SK-N-DZ (cell line): ENCODE results near the gene CRACR2B.
A peak's percentile ranks its signal among the peaks of the same experiment; 100 is the strongest.

Experiments
- DNase-seq: peaks from one replicate; pipeline ENCODE4 v3.0.0-alpha.2; 2015; ENCODE audit warnings: low spot score

Gene CRACR2B

DNA sequence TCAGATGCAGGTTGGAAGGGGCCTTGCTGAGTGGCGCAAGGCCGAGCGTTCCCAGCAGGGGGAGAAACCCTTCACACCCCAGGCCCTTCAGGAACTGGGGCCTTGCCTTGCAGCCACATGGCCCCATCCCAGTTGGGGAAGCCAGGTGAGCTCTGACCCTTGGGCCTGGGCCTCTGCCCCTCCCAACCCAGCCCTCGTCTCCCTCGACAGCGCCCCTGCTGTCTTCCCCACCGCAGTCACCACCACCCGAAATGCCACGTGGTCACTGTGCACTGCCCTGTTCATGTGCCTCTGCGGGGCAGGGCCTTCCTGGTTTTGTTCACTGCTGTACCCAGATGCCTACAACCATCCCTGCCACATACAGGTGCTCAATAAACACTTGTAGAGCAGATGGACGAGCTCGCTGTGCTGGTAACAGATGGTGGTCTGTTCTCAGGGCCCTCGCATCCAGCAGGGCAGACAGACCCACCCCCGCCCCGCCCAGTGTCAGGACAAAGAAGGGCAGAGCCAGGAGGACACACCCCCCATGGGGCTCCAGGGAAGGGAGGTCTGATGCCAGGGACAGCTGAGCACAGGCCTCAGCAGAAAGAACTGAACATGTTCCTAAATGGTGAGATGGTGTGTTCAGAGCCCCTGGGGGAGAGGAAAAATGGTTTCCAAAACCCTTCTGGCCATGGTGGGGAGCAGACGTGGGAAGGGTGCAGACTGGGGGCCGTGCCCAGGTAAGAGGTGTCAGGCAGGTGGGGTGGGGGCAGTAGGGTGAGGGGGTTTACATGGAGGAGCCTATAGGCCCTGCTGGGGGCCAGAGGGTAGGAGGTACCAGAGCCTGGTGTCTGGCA is 10.9 kb downstream of the CRACR2B start:
- no peak for DNase-seq

DNA sequence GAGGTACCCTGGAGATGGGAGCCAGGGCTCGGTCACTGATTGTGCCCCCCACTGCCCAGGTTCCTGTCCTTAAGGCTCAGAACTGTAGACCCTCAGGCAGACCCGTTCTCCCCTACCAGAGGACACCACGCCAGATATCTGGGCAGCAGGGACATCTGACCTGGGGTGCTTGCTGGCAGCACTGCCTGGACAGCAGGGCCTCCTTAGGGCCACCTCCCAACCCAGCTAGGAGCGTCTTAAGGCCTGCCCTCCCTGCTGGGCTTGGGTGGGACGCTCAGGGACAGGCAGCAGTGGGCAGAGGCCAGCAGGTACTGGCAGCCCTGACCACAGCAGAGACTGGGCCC is 11.5 kb downstream of the CRACR2B start:
- DNase-seq = no peak

DNA sequence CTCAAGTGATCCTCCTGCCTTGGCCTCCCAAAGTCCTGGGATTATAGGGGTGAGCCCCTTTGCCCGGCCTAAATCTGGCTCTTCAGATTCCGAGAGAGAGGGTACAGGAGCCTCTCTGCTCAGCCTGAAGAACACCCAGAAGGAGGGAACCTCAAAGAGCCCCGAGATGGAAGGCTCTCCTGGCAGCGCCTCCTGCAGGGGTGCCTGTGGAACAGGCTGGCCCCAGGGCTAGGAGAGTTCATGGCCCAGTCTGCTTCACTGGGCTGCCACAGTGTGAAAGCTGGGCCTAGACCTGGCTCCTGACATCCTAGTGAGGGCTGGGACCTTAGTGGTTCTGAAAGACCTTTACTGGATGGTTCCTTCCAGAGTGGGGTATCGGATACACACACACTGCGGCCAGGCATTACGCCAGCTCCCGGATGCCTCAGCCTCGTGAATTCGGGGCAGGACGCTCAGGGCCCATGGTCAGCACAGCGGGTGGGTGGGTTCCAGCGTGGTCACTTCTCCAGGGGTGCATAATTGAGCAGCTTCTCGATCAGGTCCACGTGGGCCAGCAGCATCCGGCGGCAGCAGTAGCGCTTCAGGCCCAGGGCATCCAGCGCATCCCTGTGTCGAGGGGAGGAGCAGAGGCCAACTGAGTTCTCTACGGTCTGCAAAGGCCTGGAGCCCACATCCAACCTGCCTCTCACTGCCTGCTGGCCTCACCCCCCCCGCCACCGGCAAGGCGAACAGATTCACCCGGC is 12.3 kb downstream of the CRACR2B start:
- no peak for DNase-seq

DNA sequence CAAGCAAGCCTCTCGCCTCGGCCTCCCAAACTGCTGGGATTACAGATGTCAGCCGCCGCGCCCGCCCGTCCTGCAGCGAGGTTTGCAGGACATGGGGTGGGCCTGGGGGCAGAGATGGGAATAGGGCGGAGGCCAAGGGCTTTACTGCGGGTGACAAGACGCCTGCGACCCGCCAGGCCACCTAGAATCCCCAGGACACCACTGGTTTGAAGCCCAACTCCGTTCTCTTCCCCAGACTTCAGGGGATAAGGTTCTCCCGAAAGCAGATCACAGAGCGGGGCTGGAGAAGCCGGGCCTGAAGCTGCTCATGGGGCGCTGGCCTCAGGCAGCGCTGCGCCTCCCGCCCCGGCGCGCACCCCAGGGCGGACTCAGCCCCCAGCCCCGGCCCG is 14.3 kb downstream of the CRACR2B start:
- DNase-seq = no peak

DNA sequence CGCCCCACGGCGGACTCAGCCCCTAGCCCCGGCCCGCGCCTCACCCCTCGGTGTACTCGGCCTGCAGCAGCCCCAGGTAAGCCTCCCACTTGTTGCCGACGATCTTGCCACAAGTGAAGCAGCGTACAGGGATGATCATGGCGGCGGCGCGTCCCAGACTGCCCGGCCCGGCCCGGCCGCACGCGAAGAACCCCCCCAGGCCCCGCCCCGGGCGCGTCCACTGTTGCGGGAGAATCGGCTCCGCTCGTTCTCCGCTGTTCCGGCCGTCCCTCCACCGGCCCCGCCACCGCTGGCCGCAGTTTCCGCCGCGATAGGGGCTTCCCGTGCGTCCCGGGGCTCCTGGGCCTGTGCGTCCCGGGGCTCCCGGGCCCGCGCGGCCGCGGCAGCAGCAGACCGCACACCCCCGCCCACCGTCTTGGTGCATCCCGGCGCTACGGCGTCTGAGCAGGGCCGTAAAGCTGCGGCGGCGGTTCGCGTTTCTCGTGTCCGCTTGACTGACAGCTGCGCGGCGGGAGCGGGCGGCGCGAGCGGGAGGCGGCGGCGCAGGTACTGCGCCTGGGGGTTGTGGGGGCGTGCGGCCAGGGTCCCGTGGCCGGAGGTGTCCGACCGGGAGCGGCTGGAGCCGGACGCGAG is 14.8 kb downstream of the CRACR2B start, which contains the start of the genes POLR2L and TSPAN4:
Gene POLR2L (minus strand): TSS at position 160 of the 633 bp plus-strand sequence. CDS start 21 bp downstream, at position 139.
Gene TSPAN4 (plus strand): TSS at position 483 of the 633 bp plus-strand sequence. CDS start 7,453 bp downstream, outside the sequence.
- peak; percentile 87 for DNase-seq

DNA sequence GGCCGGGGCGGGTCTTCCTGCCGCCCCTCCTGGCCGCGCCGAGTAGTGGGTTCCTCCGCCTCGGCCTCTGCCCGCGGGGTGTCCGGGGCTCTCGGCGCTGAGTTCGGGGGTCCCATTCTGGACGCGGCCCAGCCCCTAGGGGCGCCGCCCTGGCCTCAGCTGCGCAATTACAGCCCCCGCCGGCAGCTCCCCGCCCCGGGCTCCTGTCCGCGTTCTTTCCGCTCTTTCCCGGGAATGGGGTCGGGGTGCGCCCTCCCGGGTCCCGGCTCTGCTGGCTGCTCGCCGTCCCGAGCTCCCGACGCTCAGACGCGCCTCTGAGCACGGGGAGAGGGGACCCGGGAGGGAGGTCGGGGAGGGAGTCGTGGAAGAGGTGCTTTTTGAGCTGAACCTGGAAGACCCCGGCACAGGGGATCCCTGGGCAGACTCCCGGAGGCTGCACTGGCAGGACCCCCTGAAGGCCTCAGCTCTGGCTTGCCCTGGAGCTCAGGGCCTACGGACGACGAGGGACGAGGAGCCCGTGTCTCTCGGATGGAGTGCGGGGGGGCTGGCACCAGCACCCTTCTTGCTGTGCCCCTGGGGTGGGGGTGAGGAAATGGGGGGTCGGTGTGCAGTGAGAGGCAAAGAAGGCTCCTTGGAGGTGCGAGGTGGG is 15.5 kb downstream of the CRACR2B start:
- DNase-seq = no peak

DNA sequence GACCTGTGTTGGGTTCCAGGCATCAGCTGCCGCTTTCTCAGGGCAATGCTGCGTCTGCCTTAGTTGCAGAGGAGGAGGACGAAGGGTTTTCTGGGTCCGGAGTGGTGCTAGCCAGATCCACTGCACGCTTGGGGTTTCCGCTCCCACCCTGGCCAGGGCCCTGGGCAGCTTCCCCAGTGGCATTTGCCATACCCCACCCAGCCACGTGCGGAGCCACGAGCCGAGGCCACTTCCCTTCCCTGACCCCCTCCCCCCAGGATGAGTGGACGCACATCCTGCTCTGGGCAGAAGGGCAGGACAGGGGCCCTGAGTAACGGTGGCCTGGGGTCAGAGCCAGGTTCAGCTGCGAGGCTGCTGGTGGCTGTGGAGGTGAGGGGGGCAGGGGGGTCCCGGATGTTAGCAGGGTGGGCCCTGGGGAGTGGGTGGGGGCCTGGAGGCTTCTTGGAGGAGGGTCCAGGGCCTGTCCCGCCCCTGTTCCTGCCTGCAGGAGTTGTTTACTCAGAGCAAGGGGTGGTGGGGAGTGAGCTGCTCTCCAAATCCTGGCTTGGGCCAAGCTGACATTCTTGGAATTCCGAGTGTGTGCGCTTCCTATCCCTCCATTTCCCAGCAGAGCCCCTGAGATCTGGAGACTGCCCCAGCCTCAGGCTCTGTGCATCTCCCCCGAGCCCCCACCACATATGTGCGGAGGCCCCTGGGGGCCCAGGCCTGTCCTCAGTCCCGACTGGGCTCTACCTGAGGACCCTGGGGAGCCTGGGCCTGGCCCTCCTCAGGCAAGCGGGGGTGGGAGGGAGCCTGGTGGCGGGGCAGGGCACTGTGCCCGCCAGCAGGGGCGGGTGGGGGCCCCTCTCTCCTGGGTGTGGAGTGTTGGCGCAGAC is 16.3 kb downstream of the CRACR2B start:
- no peak for DNase-seq

DNA sequence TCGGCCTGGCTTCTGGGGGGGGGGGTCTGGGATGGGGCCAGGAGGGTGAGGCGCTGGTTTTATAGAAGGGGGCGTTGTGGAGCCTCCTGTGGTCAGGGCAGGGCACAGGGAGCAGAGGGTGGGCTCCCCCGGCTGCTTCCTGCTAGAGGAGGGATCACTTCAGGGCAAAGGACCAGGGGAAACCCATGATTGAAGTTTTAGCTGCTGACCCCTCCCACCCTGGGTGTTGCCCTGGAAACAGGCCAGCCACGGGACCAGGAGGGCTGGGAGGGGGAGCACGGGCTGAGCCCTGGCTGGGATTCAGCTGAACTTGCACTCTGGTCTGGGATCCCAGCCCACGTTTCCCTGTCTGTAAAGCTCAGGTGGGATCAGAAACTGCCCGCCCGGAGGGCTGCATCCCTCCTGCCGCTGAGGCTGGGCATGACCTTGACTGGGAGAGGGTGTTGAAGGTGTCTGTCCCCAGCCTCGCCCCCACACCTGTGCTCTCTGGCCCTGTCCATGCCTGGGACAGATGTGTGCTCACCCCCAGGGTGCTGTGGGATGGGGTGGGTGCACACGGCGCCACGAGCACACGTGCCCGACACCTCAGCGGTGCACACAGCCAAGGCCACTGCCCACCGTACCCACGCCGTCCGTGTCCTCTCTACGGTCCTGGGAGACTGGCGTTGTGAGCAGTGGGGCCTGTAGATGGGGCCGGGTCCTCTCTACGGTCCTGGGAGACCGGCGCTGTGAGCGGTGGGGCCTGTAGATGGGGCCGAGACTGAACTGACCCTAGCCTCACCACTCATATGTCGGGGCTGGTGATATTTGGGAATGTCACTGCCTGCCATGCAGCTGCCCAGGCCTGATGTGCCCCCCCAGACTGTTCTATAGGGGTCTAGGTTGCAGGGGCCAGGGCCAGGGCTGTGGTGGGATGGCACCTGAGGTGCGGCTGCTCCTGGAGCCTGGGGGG is 17.2 kb downstream of the CRACR2B start:
- DNase-seq = peak; percentile 80

DNA sequence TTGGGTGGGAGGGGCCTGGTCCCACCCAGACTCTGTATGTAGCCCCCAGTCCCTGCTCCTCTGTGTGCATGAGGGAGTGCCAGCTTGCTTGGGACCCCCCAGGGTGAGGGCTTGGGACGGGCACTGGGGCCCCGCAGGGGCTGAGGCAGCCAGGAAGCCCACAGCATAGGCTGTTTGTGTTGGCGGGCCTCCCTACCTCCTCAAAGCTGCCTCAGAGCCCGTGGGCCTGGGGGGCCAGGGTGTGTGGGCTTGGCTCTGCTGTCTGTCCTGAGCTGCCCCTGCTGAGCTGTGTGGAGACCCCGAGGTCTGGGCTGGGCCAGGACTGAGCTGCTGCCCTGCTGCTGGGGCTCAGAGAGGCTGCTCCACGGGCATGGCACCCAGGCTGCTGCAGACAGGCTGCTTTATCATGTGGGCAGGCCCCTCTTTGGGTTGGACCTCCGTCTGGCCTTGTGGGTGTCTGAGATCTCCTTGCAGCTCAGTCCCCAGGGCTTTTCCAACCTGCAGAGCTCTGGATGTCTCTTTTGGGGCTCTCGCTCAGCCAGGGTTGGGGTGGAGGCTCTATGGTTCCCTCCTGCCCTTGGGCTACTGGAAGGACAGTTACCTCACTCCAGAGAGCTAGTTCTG is 18.3 kb downstream of the CRACR2B start:
- no peak for DNase-seq

DNA sequence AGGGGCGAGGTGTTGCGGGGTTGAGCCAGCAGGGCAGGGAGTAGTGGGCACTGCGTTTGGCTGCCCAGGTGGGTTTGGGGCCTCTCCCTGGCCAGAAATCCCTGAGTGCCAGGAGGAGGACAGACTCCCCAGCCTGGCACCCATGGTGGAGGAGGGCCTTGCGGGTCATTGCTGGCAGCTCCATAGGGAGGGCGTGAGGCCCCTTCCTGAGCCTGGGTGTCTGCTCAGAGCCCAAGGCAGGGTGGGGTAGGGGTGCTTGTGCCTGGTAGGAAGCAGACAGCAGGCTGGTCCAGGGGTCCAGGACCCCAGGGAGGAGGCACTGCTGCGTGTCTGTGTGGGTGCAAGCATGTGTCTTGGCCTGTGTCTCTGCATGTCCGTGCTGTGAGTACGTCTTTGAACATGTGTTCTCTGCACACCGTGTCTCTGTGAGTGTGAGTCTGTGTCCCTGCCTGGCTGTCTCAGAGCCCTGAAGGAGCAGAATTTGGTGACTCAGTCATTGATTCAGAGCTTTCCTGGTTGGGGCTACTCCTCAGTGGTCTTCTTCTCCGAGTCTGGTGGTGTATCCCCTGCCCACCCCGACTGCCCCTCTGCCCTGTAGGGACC is 18.9 kb downstream of the CRACR2B start:
- DNase-seq = no peak

DNA sequence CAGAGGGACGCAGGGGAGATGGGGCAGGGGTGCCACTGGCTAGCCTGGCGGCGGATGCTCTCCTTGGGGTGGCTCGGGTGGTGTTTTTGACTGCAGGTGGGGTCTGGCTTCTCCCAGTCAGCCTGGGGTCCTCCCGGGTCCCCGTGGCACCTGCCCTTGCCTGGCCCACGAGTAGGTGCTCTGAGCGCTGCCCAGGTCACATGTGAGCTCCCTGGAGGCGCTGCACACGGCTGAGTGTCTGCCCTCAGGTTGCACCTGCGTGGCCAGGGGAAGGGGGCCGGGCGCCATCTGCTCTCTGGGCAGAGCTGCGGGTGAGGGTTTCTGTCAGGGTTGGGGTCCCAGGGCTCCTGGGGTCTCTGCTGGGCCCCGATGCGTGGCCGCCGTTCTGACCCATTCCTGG is 20.2 kb downstream of the CRACR2B start:
- DNase-seq = no peak

DNA sequence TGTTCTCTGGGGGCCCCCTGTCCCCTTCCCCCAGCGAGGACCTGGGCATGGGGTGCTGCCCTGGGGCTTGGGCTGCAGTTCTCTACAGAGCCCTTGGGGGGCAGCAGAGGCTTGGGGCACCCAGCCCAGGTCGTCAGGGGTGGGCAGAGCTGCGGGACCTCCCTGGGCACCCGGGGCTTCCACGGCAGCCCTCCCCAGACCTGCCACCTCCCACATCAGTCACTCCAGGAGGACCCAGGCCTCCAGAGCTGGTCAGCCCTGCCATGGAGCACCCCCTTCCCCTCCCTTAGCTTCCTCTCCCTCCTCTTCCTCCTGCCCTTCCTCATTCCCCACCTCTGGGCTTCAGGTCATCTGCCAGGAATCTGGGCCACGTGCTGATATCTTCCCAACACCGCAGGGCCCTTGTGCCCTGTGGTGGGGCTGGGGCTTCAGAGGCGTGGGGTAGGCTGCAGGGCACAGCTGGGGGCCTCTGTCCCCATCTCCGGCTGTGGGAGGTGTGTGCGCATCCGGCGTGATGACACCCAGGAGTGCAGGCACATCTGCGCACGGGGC is 20.7 kb downstream of the CRACR2B start:
- DNase-seq = no peak

DNA sequence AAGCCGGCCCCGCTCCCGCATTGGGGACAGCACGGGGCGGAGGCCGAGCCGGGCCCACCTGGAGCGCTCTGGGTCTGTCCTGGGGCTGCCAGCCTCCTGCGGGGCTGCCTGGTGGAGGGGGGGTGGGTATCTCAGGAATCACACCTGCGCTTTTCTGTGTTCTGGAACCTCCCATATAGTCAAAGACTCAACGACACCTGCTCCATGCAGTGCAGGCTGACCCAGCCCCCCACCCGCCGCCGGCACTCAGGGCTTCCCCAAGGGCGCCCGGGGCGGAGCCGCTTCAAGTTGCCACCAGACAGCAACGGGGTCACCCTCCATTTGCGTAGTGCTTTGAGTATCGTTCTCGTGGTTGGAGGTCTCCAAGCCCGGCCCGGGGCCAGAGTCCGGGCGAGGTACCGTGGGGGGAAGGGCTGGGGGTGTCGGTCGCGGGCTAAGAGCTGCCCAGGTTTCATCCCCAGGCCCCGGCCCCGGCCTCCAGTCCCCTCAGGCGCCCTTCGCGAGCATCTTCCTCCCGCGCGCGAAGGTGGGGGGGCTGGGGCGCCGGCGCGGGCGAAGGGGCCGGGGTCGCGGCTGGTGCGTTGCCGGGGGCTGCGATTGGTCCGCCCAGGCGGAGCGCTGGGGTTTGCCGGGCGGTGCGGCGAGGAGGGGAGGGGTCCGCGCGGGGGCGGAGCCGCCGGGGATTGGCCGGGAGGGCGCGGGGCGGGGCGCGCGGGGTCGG is 21.5 kb downstream of the CRACR2B start:
- DNase-seq = peak; percentile 74

DNA sequence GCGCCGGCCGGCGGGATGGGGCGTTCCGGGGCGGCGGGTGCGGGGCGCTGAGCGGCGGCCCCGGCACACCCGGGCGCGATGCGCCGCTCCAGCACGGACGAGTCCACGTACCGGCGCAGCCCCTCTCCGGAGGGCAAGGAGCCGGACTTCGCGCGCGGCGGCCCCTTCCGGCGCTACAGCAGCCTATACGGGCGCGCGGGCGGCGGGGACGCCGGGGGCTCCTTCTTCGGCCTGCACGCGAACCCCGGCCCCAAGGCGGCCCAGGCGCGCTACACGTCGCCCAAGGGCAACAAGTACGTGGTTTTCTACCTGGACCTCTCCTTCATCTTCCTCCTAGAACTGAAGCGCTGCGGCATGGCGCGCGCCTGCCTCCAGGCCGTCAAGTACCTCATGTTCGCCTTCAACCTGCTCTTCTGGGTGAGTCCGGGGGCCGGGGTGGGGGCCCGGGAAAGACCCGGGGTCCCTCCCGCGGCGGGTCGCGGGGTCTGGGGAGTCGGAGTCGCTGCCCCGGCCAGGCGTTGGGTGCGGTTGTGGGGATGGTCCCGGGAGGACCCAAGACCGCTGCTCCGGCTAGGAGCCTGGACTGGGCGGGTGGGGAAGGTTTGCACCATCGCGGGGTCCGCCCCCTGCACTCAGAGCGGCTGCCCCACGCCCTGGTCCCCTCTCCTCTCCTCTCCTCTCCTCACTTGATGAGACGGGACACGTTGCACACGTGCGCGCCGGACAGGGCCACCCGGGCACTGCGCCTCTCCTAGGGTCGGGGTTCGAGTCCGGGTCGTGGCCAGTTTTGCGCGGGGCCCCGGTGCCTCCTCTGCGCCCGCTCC is 22.4 kb downstream of the CRACR2B start:
- DNase-seq = no peak

DNA sequence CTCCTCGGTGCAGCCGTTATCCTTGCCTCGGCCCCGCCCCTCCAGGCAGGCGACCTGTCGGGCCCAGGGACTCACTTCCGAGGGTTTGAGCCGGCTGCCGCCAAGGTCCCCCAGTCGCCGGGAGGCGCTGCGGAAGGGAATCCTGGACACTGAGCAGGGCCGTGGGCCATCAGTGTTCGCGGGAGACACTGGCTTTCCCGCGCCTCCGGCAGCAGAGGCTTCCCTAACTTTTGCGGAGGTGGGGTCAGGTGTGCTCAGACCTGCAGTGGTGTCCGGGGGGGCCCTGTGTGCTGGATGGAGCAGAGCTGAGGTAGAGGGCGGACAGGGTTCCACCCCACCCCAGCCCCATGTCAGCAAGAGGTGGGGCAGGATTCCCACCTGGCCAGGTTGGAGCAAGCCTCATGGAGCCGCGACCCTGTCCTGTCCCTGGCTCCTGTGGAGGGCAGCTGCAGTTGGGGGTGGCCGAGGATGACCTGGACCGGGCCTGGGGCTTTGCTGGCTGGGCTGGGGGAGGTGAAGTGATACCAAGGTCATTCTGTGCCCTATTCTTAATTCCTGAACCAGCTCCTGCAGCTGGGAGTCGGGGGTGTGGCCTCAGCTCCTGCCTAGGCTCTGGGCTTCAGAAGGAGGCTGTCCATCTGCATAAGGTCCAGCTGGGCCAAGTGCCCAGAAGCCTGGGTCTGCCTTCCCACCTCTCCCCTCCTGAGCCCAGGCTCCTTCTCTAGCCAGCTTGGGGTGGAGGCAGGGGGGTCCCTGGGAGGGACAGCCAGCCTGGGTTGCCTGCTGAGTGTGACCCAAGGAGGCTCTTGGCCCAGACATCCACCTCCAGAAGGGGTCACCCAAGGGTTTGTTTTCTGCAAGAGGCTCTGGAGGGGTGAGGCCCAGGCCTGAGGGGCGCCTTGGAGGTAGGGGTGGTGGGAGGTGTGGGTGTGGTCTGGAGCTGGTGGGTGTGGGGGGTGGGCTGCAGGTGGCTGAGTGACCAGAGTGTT is 23.4 kb downstream of the CRACR2B start:
- DNase-seq = peak; percentile 70

DNA sequence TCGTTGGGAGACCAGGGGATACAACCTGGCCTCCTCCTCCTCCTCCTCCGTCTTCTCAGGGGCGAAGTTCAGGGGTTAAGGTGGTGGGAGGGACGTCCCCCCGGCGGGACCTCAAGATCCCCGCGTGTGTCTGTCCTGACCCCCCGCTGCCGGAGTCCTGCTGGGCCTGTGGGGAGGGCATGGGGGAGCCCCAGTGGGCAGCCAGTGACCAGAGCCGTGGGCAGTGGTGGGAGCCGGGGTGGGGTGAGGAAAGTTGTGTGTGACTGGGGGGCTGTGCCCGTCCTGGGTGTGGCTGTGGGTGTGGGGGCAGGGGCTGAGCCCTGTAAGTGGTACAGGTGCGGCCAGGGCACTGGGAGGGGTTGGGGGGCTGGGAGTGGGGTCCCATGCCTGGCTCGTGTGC is 25.0 kb downstream of the CRACR2B start:
- no peak for DNase-seq
